Dermis microvascular lymphatic vessel endothelial cell (primary cell): Measurements from ENCODE around the gene RRP9. TPM values are rescaled to one million over a fixed set of nuclear protein-coding genes. Genes with fewer than 3 reads are reported as not detected.

ENCODE experiments used
- DNase-seq, 2 donors: peaks; one replicate each; pipeline versions ENCODE4 v3.0.0 to v3.0.0-alpha.2; 2010; ENCODE audit warnings: low read depth in 2 of 2
- total RNA-seq: library from RNA; depleted of rRNA; stranded (reverse); fragments of >200 nt; gene quantifications from 2 replicates; pipeline ENCODE4 v1.2.1, GENCODE V29; 2014

The RRP9 gene
- total RNA-seq, 1 donor from 2014 or later, result 16.9 TPM

GRCh38 chr3:51955893-51956770, 14.4 kb upstream of the RRP9 start:
- peak; percentile 26 to 73 for DNase-seq

- no peak for DNase-seq
These were observed 13.6 kb upstream of the RRP9 start, which contains the start of gene GPR62 for GRCh38 chr3:51955175-51955892. Gene GPR62, plus strand, starts transcription at chr3:51955381. Its CDS starts 272 bp downstream, at chr3:51955653.

- DNase-seq, result no peak
These were observed 13.0 kb upstream of the RRP9 start for GRCh38 chr3:51954713-51955112.

- DNase-seq, result no peak
These were observed 12.4 kb upstream of the RRP9 start for GRCh38 chr3:51954105-51954504.

- no peak for DNase-seq
These were observed 11.7 kb upstream of the RRP9 start for GRCh38 chr3:51953445-51953844.

- no peak for DNase-seq
These were observed 9.2 kb upstream of the RRP9 start for GRCh38 chr3:51950899-51951298.

GRCh38 chr3:51949121-51949520, 7.4 kb upstream of the RRP9 start:
- DNase-seq, result no peak

- no peak for DNase-seq
These were observed 6.4 kb upstream of the RRP9 start for GRCh38 chr3:51948016-51948580.

GRCh38 chr3:51947215-51947900, 5.7 kb upstream of the RRP9 start:
- no peak for DNase-seq

- DNase-seq, result no peak
These were observed 5.1 kb upstream of the RRP9 start for GRCh38 chr3:51946796-51947195.

- no peak for DNase-seq
These were observed 4.4 kb upstream of the RRP9 start for GRCh38 chr3:51945926-51946705.

- DNase-seq, result no peak
These were observed 3.5 kb upstream of the RRP9 start for GRCh38 chr3:51945031-51945840.

GRCh38 chr3:51944451-51945021, 2.8 kb upstream of the RRP9 start:
- DNase-seq, result no peak

- no peak for DNase-seq
These were observed 2.0 kb upstream of the RRP9 start for GRCh38 chr3:51943451-51944391.

- peak in 1 of 2 donors; percentile 23 for DNase-seq
These were observed 1.1 kb upstream of the RRP9 start for GRCh38 chr3:51942603-51943450.

- DNase-seq, result no peak
These were observed 274 bp downstream of the RRP9 start for GRCh38 chr3:51941463-51941797.

- no peak for DNase-seq
These were observed 849 bp downstream of the RRP9 start for GRCh38 chr3:51940648-51941462.
